A549 (cell line): ENCODE data around the gene TSC22D3.
"Not testable (repeated sequence)": the region's sequence is repeated elsewhere in the genome, so short reads cannot be mapped to it uniquely, and the experiment has no call there.

Source experiments
- BCL3 ChIP-seq: fragments of >200 bp; sonication (Bioruptor Twin); formaldehyde crosslinking; IDR thresholded peaks from 3 replicates; pipeline ENCODE4 v1.6.1; 2016
- CTCF ChIP-seq: fragments of >200 bp; sonication (Bioruptor Twin); formaldehyde crosslinking; IDR thresholded peaks from 3 replicates; pipeline ENCODE4 v1.5.1; 2016
- JUNB ChIP-seq: fragments of >200 bp; sonication (Bioruptor Twin); formaldehyde crosslinking; IDR thresholded peaks from 2 replicates; pipeline ENCODE4 v1.6.1; 2016
- KDM1A ChIP-seq: fragments of 200-600 bp; sonication (generic); IDR thresholded peaks from 2 replicates; pipeline ENCODE4 v1.6.1; 2016; ENCODE audit warnings: low read depth, mild to moderate bottlenecking
- MYC ChIP-seq: IDR thresholded peaks from 2 replicates; pipeline ENCODE4 v1.6.1; 2012; ENCODE audit warnings: mild to moderate bottlenecking, inconsistent platforms, low read length, improper control_type of control experiment, borderline replicate concordance
- POLR2A ChIP-seq: IDR thresholded peaks from 2 replicates; pipeline ENCODE4 v1.6.1; 2012; ENCODE audit warnings: mild to moderate bottlenecking, low read length
- RCOR1 ChIP-seq: fragments of 150-350 bp; IDR thresholded peaks from 2 replicates; pipeline ENCODE4 v1.6.1; 2014; ENCODE audit warnings: antibody characterized with exemption, low read length, low read depth

GRCh38 chrX:107685586-107685985, 90.0 kb downstream of the TSC22D3 start:
- TF ChIP-seq RCOR1, MYC, KDM1A, CTCF, POLR2A, BCL3, JUNB: not testable (repeated sequence)
